Uterus (tissue), 4 donors: ENCODE measurements around the gene CUBN. TPM values are rescaled to one million over a fixed set of nuclear protein-coding genes. Genes with fewer than 3 reads are reported as not detected.

ENCODE experiments used
- DNase-seq, 2 donors: peaks; one replicate each; pipeline ENCODE4 v3.0.0-alpha.2; 2019 to 2020
- H3K27ac ChIP-seq, 2 donors: fragments of 200-600 bp; sonication (generic); 1 replicate in 1 of 2; 2 replicates in 1 of 2; pipeline ENCODE4 v1.5.1; 2016 to 2018
- H3K27me3 ChIP-seq, 2 donors: fragments of 200-600 bp; sonication (generic); one replicate each; pipeline ENCODE4 v1.5.1; 2018 to 2019; ENCODE audit warnings: control low read depth in 1 of 2
- H3K36me3 ChIP-seq, 2 donors: fragments of 200-600 bp; sonication (generic); one replicate each; pipeline ENCODE4 v1.5.1; 2019; ENCODE audit warnings: control low read depth in 1 of 2
- H3K4me1 ChIP-seq, 2 donors: fragments of 200-600 bp; sonication (generic); one replicate each; pipeline ENCODE4 v1.5.1; 2018 to 2019; ENCODE audit warnings: control low read depth in 1 of 2
- H3K4me3 ChIP-seq, 2 donors: fragments of 200-600 bp; sonication (generic); 1 replicate in 1 of 2; 2 replicates in 1 of 2; pipeline ENCODE4 v1.5.1; 2018 to 2019; ENCODE audit warnings: mild to moderate bottlenecking in 1 of 2
- H3K9me3 ChIP-seq, 2 donors: fragments of 200-600 bp; sonication (generic); one replicate each; pipeline ENCODE4 v1.5.1; 2019; ENCODE audit warnings: control low read depth in 1 of 2
- CTCF ChIP-seq, 4 experiments: fragments of 200-600 bp in 2 of 4; fragments of 450-650 bp in 2 of 4; sonication (generic) in 2 of 4; IDR thresholded peaks; one replicate each; pipeline ENCODE4 v1.5.1; 2016 to 2019; ENCODE audit warnings: antibody characterized with exemption in 4 of 4, mild to moderate bottlenecking in 2 of 4, moderate library complexity in 1 of 4
- POLR2A ChIP-seq, 2 donors: fragments of 450-650 bp; IDR thresholded peaks; one replicate each; pipeline ENCODE4 v1.6.1; 2016; ENCODE audit warnings: antibody characterized with exemption in 2 of 2, mild to moderate bottlenecking in 1 of 2, moderate library complexity in 1 of 2
- intact Hi-C: fragments of 100-400 bp; cut with DNase I; formaldehyde crosslinking; loops from one replicate; pipeline ENCODE4 v1.15.1; 2023; ENCODE audit warnings: low total_unique reads
- total RNA-seq, 4 donors: library from RNA; depleted of rRNA in 3 of 4; stranded (reverse); fragments of >200 nt in 3 of 4; gene quantifications; one replicate each; pipeline versions ENCODE4 v1.1.0 to v1.2.4, GENCODE V29; 2014 to 2023
- donor health status: DM: yes; HTN: yes; CAD: no.

Gene CUBN
- total RNA-seq, 4 donors from 2014 or later = 3.5 to 9.5 (median 5.1) TPM

- H3K36me3 ChIP-seq = peaks cover 0 to 2% of the 10 kb centered on the region in 2 donors
- no peaks in the 10 kb centered on the region for H3K27me3 ChIP-seq
- H3K4me1 ChIP-seq = no peaks in the 10 kb centered on the region
- no peak for DNase-seq
- no peak overlapping the region for H3K27ac ChIP-seq
- no peaks in the 10 kb centered on the region for H3K9me3 ChIP-seq
- intact Hi-C loops = no loop called here
- TF ChIP-seq CTCF (IDR thresholded peaks at IDR 0.05) (no peak), POLR2A (IDR thresholded peaks at IDR 0.05) (no peak)
- H3K4me3 ChIP-seq = no peak overlapping the region
These were observed 23.7 kb upstream of the CUBN start for GRCh38 chr10:17153321-17153720.

- H3K36me3 ChIP-seq = peaks cover 0 to 2% of the 10 kb centered on the region in 2 donors
- H3K4me3 ChIP-seq = no peak overlapping the region
- TF ChIP-seq CTCF (IDR thresholded peaks at IDR 0.05) (no peak), POLR2A (IDR thresholded peaks at IDR 0.05) (no peak)
- H3K27me3 ChIP-seq = no peaks in the 10 kb centered on the region
- no peaks in the 10 kb centered on the region for H3K9me3 ChIP-seq
- intact Hi-C loops = no loop called here
- no peak for DNase-seq
- no peaks in the 10 kb centered on the region for H3K4me1 ChIP-seq
- no peak overlapping the region for H3K27ac ChIP-seq
These were observed 22.1 kb upstream of the CUBN start for GRCh38 chr10:17151716-17152115.

- no peaks in the 10 kb centered on the region for H3K9me3 ChIP-seq
- no peak for TF ChIP-seq POLR2A (IDR thresholded peaks at IDR 0.05)
- no peak for TF ChIP-seq CTCF (IDR thresholded peaks at IDR 0.05)
- H3K4me3 ChIP-seq = no peak overlapping the region
- H3K27ac ChIP-seq = no peak overlapping the region
- peaks cover 0 to 2% of the 10 kb centered on the region in 2 donors for H3K36me3 ChIP-seq
- H3K27me3 ChIP-seq = no peaks in the 10 kb centered on the region
- intact Hi-C loops = no loop called here
- no peak for DNase-seq
- no peaks in the 10 kb centered on the region for H3K4me1 ChIP-seq
These were observed 18.4 kb upstream of the CUBN start for GRCh38 chr10:17147884-17148489.

- no peak overlapping the region for H3K4me3 ChIP-seq
- no peak overlapping the region for H3K27ac ChIP-seq
- H3K36me3 ChIP-seq = peaks cover 0 to 2% of the 10 kb centered on the region in 2 donors
- no peaks in the 10 kb centered on the region for H3K27me3 ChIP-seq
- H3K4me1 ChIP-seq = no peaks in the 10 kb centered on the region
- no peaks in the 10 kb centered on the region for H3K9me3 ChIP-seq
- no peak for DNase-seq
- intact Hi-C loops = no loop called here
- TF ChIP-seq POLR2A (IDR thresholded peaks at IDR 0.05) = no peak
- TF ChIP-seq CTCF (IDR thresholded peaks at IDR 0.05) = no peak
These were observed 17.3 kb upstream of the CUBN start for GRCh38 chr10:17146892-17147291.

- Histone ChIP-seq H3K27ac (no peak overlapping the region), H3K27me3 (no peaks in the 10 kb centered on the region), H3K4me1 (no peaks in the 10 kb centered on the region), H3K36me3 (peaks cover 0 to 2% of the 10 kb centered on the region in 2 donors), H3K9me3 (no peaks in the 10 kb centered on the region), H3K4me3 (no peak overlapping the region)
- intact Hi-C loops = no loop called here
- TF ChIP-seq CTCF (IDR thresholded peaks at IDR 0.05) (no peak), POLR2A (IDR thresholded peaks at IDR 0.05) (no peak)
- no peak for DNase-seq
These were observed 15.6 kb upstream of the CUBN start for GRCh38 chr10:17145239-17145638.
